Esophagus muscularis mucosa (tissue), 4 donors: Measurements from ENCODE around the gene TTLL3. TPM values are rescaled to one million over a fixed set of nuclear protein-coding genes. Genes with fewer than 3 reads are reported as not detected.
"Not testable (repeated sequence)": the region's sequence is repeated elsewhere in the genome, so short reads cannot be mapped to it uniquely, and the experiment has no call there.

ENCODE experiments used
- DNase-seq: peaks from one replicate; pipeline ENCODE4 v3.0.0-alpha.2; 2017; ENCODE audit errors: extremely low spot score
- H3K27ac ChIP-seq, 4 donors: fragments of 200-600 bp; sonication (generic); replicated peaks in 1 of 4; 1 replicate in 3 of 4; 2 replicates in 1 of 4; pipeline ENCODE4 v1.5.1; 2016 to 2019; ENCODE audit warnings: mild to moderate bottlenecking in 1 of 4
- H3K27me3 ChIP-seq, 4 donors: fragments of 200-600 bp; sonication (generic); one replicate each; pipeline versions ENCODE4 v1.5.1 to v1.6.0; 2016 to 2019
- H3K36me3 ChIP-seq, 4 donors: fragments of 200-600 bp; sonication (generic); one replicate each; pipeline ENCODE4 v1.5.1; 2016 to 2019
- H3K4me1 ChIP-seq, 4 donors: fragments of 200-600 bp; sonication (generic); one replicate each; pipeline ENCODE4 v1.5.1; 2016 to 2019
- H3K4me3 ChIP-seq, 4 donors: fragments of 200-600 bp; sonication (generic); 1 replicate in 2 of 4; 2 replicates in 2 of 4; pipeline ENCODE4 v1.5.1; 2016 to 2019; ENCODE audit warnings: mild to moderate bottlenecking in 4 of 4, moderate library complexity in 1 of 4
- H3K9me3 ChIP-seq, 4 donors: fragments of 200-600 bp; sonication (generic); 1 replicate in 3 of 4; 2 replicates in 1 of 4; pipeline ENCODE4 v1.5.1; 2016 to 2019
- EP300 ChIP-seq: sonication (generic); formaldehyde crosslinking; IDR thresholded peaks from one replicate; pipeline ENCODE4 v1.6.1; 2017; ENCODE audit warnings: antibody characterized with exemption
- POLR2A ChIP-seq: fragments of 450-650 bp; IDR thresholded peaks from one replicate; pipeline ENCODE4 v1.6.1; 2017; ENCODE audit warnings: antibody characterized with exemption, moderate library complexity, mild to moderate bottlenecking, low read depth
- POLR2AphosphoS5 ChIP-seq, 2 donors: sonication (generic); formaldehyde crosslinking; IDR thresholded peaks; one replicate each; pipeline ENCODE4 v1.6.1; 2017; ENCODE audit warnings: antibody characterized with exemption in 2 of 2
- WGBS: methylation state at CpG from one replicate; pipeline ENCODE4 v1.1.5; 2018; 5-methylcytosine and 5-hydroxymethylcytosine counted together
- intact Hi-C: fragments of 100-400 bp; cut with DNase I; formaldehyde crosslinking; loops from one replicate; pipeline ENCODE4 v1.15.1; 2023
- total RNA-seq, 4 donors: library from RNA; depleted of rRNA; stranded (reverse); fragments of >200 nt; gene quantifications; one replicate each; pipeline versions ENCODE4 v1.1.0 to v1.2.1, GENCODE V29; 2016
- TF ChIP-seq, protein P1 (sequence below), 3 experiments: fragments of 200-600 bp in 2 of 3; fragments of 450-650 bp in 1 of 3; sonication (generic) in 2 of 3; IDR thresholded peaks; one replicate each; pipeline ENCODE4 v1.5.1; 2017 to 2019; ENCODE audit warnings: antibody characterized with exemption in 3 of 3, mild to moderate bottlenecking in 2 of 3, moderate library complexity in 1 of 3

Gene TTLL3
- total RNA-seq, 4 donors from 2014 or later: 15.5 to 56.5 (median 25.6) TPM

GRCh38 chr3:9769426-9770275 is 40.4 kb upstream of the TTLL3 start, which contains the start of gene CAMK1:
CAMK1 (minus strand) TSS chr3:9769947; CDS start chr3:9767749, 2,198 bp downstream.
- H3K4me1 ChIP-seq: peaks cover 34 to 46% (median 43%) of the 10 kb centered on the region in 4 donors
- 11% methylated on average over 13 of the region's 49 CpGs for WGBS
- no peaks in the 10 kb centered on the region for H3K9me3 ChIP-seq
- peaks cover 0 to 20% (median 10%) of the 10 kb centered on the region in 4 donors for H3K36me3 ChIP-seq
- DNase-seq: no peak
- H3K27ac ChIP-seq: peak within 1 kb of the TSS; percentile 88 to 93 (median 90)
- peak within 1 kb of the TSS; percentile 77 to 90 (median 85) for H3K4me3 ChIP-seq
- peak; percentile 80 to 88 for TF ChIP-seq POLR2AphosphoS5 (IDR thresholded peaks at IDR 0.05)
- no peak for TF ChIP-seq EP300
- TF ChIP-seq POLR2A: peak; percentile 73
- intact Hi-C loops: no loop called here
- H3K27me3 ChIP-seq: no peaks in the 10 kb centered on the region

DNA sequence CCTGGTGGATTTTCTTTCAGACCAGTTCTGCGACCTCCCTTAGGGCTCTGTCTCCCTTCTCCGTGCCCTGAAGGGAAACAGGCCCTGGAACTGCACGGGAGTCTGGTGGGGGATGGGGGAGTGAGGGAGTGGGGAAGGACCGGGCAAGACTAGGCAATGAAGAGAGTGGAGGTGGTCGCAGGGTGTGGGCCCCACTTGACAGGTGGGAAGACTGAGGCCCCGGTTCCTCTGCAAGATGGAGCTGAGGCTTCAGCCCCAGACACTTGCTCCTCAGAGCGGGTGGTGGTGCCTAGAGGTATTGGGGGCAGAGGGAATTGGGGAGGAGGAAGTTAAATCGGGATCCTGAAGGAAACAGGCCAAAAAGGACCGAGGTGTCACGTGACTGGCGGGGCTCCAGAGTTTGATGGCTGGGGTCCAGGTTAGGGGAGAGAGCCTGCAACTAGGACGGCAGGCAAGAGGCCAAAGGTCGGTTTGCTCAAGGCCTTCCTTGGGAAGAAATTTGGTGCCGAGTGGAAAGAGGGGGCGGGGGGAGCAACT is 39.7 kb upstream of the TTLL3 start:
- Histone ChIP-seq H3K27ac (peak overlapping the region; percentile 88 to 93 (median 90)), H3K27me3 (no peaks in the 10 kb centered on the region), H3K9me3 (no peaks in the 10 kb centered on the region), H3K4me1 (peaks cover 34 to 46% (median 43%) of the 10 kb centered on the region in 4 donors), H3K36me3 (peaks cover 0 to 13% (median 6%) of the 10 kb centered on the region in 4 donors), H3K4me3 (peak overlapping the region; percentile 77 to 90 (median 85))
- TF ChIP-seq, protein P1, sequence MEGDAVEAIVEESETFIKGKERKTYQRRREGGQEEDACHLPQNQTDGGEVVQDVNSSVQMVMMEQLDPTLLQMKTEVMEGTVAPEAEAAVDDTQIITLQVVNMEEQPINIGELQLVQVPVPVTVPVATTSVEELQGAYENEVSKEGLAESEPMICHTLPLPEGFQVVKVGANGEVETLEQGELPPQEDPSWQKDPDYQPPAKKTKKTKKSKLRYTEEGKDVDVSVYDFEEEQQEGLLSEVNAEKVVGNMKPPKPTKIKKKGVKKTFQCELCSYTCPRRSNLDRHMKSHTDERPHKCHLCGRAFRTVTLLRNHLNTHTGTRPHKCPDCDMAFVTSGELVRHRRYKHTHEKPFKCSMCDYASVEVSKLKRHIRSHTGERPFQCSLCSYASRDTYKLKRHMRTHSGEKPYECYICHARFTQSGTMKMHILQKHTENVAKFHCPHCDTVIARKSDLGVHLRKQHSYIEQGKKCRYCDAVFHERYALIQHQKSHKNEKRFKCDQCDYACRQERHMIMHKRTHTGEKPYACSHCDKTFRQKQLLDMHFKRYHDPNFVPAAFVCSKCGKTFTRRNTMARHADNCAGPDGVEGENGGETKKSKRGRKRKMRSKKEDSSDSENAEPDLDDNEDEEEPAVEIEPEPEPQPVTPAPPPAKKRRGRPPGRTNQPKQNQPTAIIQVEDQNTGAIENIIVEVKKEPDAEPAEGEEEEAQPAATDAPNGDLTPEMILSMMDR (IDR thresholded peaks at IDR 0.05): no peak
- peak in 1 of 2 donors; percentile 51 for TF ChIP-seq POLR2AphosphoS5 (IDR thresholded peaks at IDR 0.05)
- TF ChIP-seq POLR2A: no peak
- 9% methylated on average over 15 of the region's 15 CpGs for WGBS
- peak; percentile 97 for DNase-seq
- intact Hi-C loops: no loop called here

DNA sequence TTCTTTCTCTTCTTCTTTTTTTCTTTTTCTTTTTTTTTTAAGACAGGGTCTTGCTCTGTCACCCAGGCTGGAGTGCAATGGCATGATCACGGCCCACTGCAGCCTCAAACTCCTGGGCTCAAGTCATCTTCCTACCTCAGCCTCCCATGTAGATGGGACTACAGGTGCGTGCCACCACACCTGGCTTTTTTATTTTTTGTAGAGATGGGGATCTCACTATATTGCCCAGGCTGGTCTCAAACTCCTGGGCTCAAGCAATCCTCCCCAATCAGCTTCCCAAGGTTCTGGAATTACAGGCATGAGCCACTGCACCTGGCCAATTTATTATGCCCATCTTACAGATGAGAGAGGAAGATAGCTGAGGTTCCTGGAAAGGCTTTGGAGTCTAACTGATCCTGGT is 39.1 kb upstream of the TTLL3 start:
- H3K4me3 ChIP-seq, H3K36me3 ChIP-seq, H3K9me3 ChIP-seq, H3K27me3 ChIP-seq, DNase-seq, intact Hi-C loops: not testable (repeated sequence)
- peak overlapping the region; percentile 88 to 93 (median 90) for H3K27ac ChIP-seq
- peaks cover 34 to 46% (median 43%) of the 10 kb centered on the region in 4 donors for H3K4me1 ChIP-seq
- WGBS: 95% methylated on average over 2 of the region's 2 CpGs

DNA sequence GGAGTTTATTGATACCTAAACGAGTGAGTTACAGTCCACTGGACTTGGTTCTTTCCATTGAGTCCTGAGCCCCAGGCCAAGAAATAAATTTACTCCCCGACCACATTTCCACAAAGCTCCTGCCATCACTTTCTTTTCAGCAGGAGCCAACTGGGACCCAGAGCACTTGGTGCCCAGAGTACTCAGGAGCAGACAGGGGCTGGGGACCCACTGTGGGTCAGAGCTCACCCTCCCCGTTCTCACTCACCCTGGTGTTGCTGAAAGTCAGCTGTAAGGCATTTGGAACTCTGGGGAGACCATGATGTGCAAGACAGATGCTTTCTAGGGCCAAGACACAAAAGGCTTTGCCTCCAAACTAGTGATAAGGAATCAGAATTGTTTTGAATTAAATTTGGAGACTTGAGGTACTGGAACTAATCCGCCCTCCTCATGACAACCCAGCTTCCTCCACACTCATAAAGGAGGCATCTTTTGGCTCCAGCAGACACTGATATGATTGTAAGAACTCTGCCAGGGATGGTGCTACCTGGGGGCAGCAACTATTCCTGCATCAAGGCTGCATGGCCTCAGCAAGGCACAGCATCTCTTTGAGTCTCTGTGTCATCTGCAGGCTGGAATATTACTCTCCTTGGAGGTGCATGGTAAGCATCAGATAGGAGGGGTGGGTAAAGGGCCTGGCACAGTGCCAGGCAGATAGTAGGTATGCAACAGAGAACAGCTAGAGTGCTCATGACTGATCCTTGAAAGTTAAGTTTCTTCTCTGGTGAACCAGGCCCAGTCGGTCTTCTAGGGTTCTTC is 33.0 kb upstream of the TTLL3 start:
- Histone ChIP-seq H3K36me3 (peaks cover 14 to 32% (median 26%) of the 10 kb centered on the region in 4 donors), H3K4me1 (peaks cover 3 to 26% (median 10%) of the 10 kb centered on the region in 4 donors), H3K27me3 (no peaks in the 10 kb centered on the region), H3K9me3 (no peaks in the 10 kb centered on the region), H3K4me3 (no peak overlapping the region), H3K27ac (no peak overlapping the region)
- intact Hi-C loops: no loop called here
- no peak for TF ChIP-seq POLR2AphosphoS5 (IDR thresholded peaks at IDR 0.05)
- TF ChIP-seq, protein P1 (IDR thresholded peaks at IDR 0.05): no peak
- TF ChIP-seq EP300: no peak
- no peak for TF ChIP-seq POLR2A
- 81% methylated on average over 5 of the region's 5 CpGs for WGBS
- no peak for DNase-seq

DNA sequence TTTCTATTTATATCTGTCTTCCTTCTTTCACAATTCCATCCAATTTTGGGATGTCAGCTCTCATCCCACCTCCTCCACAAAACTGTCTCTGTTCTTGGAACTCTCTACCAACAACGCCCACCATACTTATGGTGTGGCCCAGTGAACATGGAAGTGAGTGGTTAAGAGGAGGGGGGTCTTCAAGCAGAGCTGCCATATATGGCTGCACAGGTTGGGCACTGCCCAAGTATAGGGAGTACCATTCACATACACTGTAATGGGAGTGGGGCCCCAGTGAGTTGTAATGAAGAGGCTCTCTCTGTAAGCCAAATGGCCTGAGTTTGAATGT is 32.4 kb upstream of the TTLL3 start:
- Histone ChIP-seq H3K4me1 (peaks cover 3 to 26% (median 10%) of the 10 kb centered on the region in 4 donors), H3K27me3 (no peaks in the 10 kb centered on the region), H3K36me3 (peaks cover 19 to 38% (median 31%) of the 10 kb centered on the region in 4 donors), H3K27ac (peak overlapping the region in 1 of 4 donors; percentile 8), H3K4me3 (no peak overlapping the region), H3K9me3 (no peaks in the 10 kb centered on the region)
- 94% methylated on average over 1 of the region's 1 CpG for WGBS
- intact Hi-C loops: no loop called here
- no peak for TF ChIP-seq EP300
- TF ChIP-seq POLR2A: no peak
- TF ChIP-seq POLR2AphosphoS5 (IDR thresholded peaks at IDR 0.05): no peak
- TF ChIP-seq, protein P1 (IDR thresholded peaks at IDR 0.05): no peak
- DNase-seq: no peak
